Fibroblast of lung (primary cell): ENCODE results near the gene RIMS1. TPM values are rescaled to one million over a fixed set of nuclear protein-coding genes. Genes with fewer than 3 reads are reported as not detected.

Experiments used
- DNase-seq, 2 donors: peaks; one replicate each; pipeline versions ENCODE4 v3.0.0 to v3.0.0-alpha.2; 2010; ENCODE audit warnings: low read depth in 2 of 2
- H2AFZ ChIP-seq: 2 replicates; pipeline ENCODE4 v1.5.1; 2012; ENCODE audit warnings: low read length, control low read depth, inconsistent platforms
- H3K27ac ChIP-seq: 2 replicates; pipeline ENCODE4 v1.5.1; 2011; ENCODE audit warnings: low read length, control low read depth; ENCODE audit not compliant: insufficient read depth
- H3K27me3 ChIP-seq: 2 replicates; pipeline ENCODE4 v1.5.1; 2011; ENCODE audit warnings: mild to moderate bottlenecking, low read length; ENCODE audit not compliant: control insufficient read depth, insufficient read depth
- H3K36me3 ChIP-seq: 2 replicates; pipeline ENCODE4 v1.5.1; 2011; ENCODE audit warnings: low read length; ENCODE audit not compliant: control insufficient read depth, insufficient read depth
- H3K4me1 ChIP-seq: 2 replicates; pipeline ENCODE4 v1.5.1; 2011; ENCODE audit warnings: low read length; ENCODE audit not compliant: control insufficient read depth, insufficient read depth; ENCODE audit errors: extremely low read depth
- H3K4me2 ChIP-seq: 2 replicates; pipeline ENCODE4 v1.5.1; 2011; ENCODE audit warnings: low read length, control low read depth; ENCODE audit not compliant: insufficient read depth; ENCODE audit errors: extremely low read depth
- H3K4me3 ChIP-seq, 4 experiments: fragments of 200-600 bp in 1 of 4; sonication (generic) in 1 of 4; replicated peaks in 1 of 4; 2 replicates each; pipeline ENCODE4 v1.5.1; 2011 to 2016; ENCODE audit warnings: low read length in 4 of 4, low read depth in 3 of 4, mild to moderate bottlenecking in 3 of 4, control low read depth in 2 of 4, inconsistent platforms in 1 of 4, mixed read lengths in 1 of 4; ENCODE audit not compliant: insufficient read depth in 1 of 4; ENCODE audit errors: control extremely low read depth in 1 of 4
- H3K79me2 ChIP-seq: 2 replicates; pipeline ENCODE4 v1.5.1; 2012; ENCODE audit warnings: mild to moderate bottlenecking, low read length, inconsistent platforms; ENCODE audit not compliant: control insufficient read depth, insufficient read depth
- H3K9ac ChIP-seq: 2 replicates; pipeline ENCODE4 v1.5.1; 2011; ENCODE audit warnings: mild to moderate bottlenecking, low read length, control low read depth; ENCODE audit not compliant: insufficient read depth
- H3K9me3 ChIP-seq: 2 replicates; pipeline ENCODE4 v1.5.1; 2012; ENCODE audit warnings: low read depth, low read length; ENCODE audit not compliant: control insufficient read depth, insufficient read depth
- H4K20me1 ChIP-seq: 2 replicates; pipeline ENCODE4 v1.5.1; 2011; ENCODE audit warnings: low read length; ENCODE audit not compliant: control insufficient read depth, insufficient read depth; ENCODE audit errors: extremely low read depth
- CTCF ChIP-seq, 2 donors: IDR thresholded peaks in 1 of 2; conservative IDR thresholded peaks in 1 of 2; 1 replicate in 1 of 2; 2 replicates in 1 of 2; pipeline ENCODE4 v1.5.1; 2011 to 2012; ENCODE audit warnings: low read length in 2 of 2, control low read depth in 1 of 2, inconsistent platforms in 1 of 2, low read depth in 1 of 2, mild to moderate bottlenecking in 1 of 2
- EZH2 ChIP-seq: IDR thresholded peaks from 2 replicates; pipeline ENCODE4 v1.5.1; 2012; ENCODE audit warnings: low read length, control low read depth, mild to moderate bottlenecking; ENCODE audit errors: missing control alignments
- polyA plus RNA-seq, 2 donors: library from polyadenylated mRNA; depleted of rRNA in 1 of 2; stranded (reverse) in 1 of 2; unstranded in 1 of 2; fragments of >200 nt; gene quantifications; 2 replicates each; pipeline ENCODE4 v1.2.1, GENCODE V29; 2011 to 2012; ENCODE audit warnings: missing spikeins in 1 of 2
- total RNA-seq: library from RNA; depleted of rRNA; stranded (reverse); fragments of >200 nt; gene quantifications from 2 replicates; pipeline ENCODE4 v1.2.1, GENCODE V29; 2014

Gene RIMS1
- total and polyA plus RNA-seq, 2 donors (not counting 1 experiment from before 2014, with no cell fraction given) = 1.1 to 2.3 TPM

GRCh38 chr6:72296375-72296774 is 410.0 kb downstream of the RIMS1 start:
- Histone ChIP-seq H2AFZ (no peak overlapping the region), H3K9me3 (no peaks in the 10 kb centered on the region), H4K20me1 (no peaks in the 10 kb centered on the region), H3K27me3 (no peaks in the 10 kb centered on the region), H3K9ac (no peak overlapping the region), H3K27ac (no peak overlapping the region), H3K4me1 (no peaks in the 10 kb centered on the region), H3K36me3 (no peaks in the 10 kb centered on the region), H3K4me2 (no peak overlapping the region), H3K4me3 (no peak overlapping the region), H3K79me2 (no peaks in the 10 kb centered on the region)
- no peak for TF ChIP-seq EZH2
- TF ChIP-seq CTCF (conservative IDR thresholded peaks at IDR 0.05 in 1 of 2, IDR thresholded peaks at IDR 0.05 in 1 of 2; ENCODE audit: low read depth in 1 of 2, low read length in 2 of 2) = no peak
- no peak for DNase-seq

DNA sequence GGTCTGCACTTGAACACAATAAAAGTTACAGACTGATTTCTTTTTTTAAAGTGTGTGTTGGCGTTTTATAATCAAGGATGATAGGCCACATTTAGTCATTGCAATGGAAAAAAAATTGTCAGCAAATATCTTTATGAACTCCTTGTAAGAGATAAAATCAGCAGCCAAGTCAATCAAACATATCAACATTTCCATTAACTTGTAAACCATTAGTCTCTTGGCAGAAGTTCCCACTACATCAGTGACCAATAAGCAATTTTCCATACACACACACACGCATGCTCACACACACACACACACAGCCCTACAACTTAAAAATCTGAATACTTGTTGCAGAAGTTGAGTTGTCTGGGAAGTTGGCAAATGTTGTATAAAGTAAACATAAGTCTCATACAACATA is 419.6 kb downstream of the RIMS1 start:
- no peak overlapping the region for H3K4me3 ChIP-seq
- peaks cover 1% of the 10 kb centered on the region for H4K20me1 ChIP-seq
- no peak overlapping the region for H3K27ac ChIP-seq
- no peak overlapping the region for H3K9ac ChIP-seq
- no peak overlapping the region for H2AFZ ChIP-seq
- TF ChIP-seq CTCF (conservative IDR thresholded peaks at IDR 0.05 in 1 of 2, IDR thresholded peaks at IDR 0.05 in 1 of 2; ENCODE audit: low read depth in 1 of 2, low read length in 2 of 2) = no peak
- no peak for TF ChIP-seq EZH2
- no peaks in the 10 kb centered on the region for H3K79me2 ChIP-seq
- no peaks in the 10 kb centered on the region for H3K27me3 ChIP-seq
- H3K4me2 ChIP-seq = no peak overlapping the region
- no peaks in the 10 kb centered on the region for H3K9me3 ChIP-seq
- H3K4me1 ChIP-seq = no peaks in the 10 kb centered on the region
- no peak for DNase-seq
- no peaks in the 10 kb centered on the region for H3K36me3 ChIP-seq

- Histone ChIP-seq H2AFZ (no peak overlapping the region), H3K4me1 (no peaks in the 10 kb centered on the region), H3K4me2 (no peak overlapping the region), H3K79me2 (no peaks in the 10 kb centered on the region), H3K36me3 (no peaks in the 10 kb centered on the region), H3K27me3 (no peaks in the 10 kb centered on the region), H3K9ac (no peak overlapping the region), H3K9me3 (no peaks in the 10 kb centered on the region), H4K20me1 (no peaks in the 10 kb centered on the region), H3K4me3 (no peak overlapping the region), H3K27ac (no peak overlapping the region)
- TF ChIP-seq EZH2 (no peak), CTCF (conservative IDR thresholded peaks at IDR 0.05 in 1 of 2, IDR thresholded peaks at IDR 0.05 in 1 of 2; ENCODE audit: low read depth in 1 of 2, low read length in 2 of 2) (no peak)
- no peak for DNase-seq
These were observed 430.5 kb downstream of the RIMS1 start for GRCh38 chr6:72316675-72317380.
